ENCODE measurements around the gene RIN3.

RIN3 gene

GRCh38 chr14:92719421-92719820, 205.8 kb downstream of the RIN3 start:
- DNase-seq (ENCODE audit: low read depth in 2 of 2) = no peak

GRCh38 chr14:92719890-92720323, 206.3 kb downstream of the RIN3 start:
- no peak for DNase-seq (ENCODE audit: low read depth in 2 of 2)

GRCh38 chr14:92724516-92725340, 211.1 kb downstream of the RIN3 start:
- no peak for DNase-seq (ENCODE audit: low read depth in 2 of 2)

DNA sequence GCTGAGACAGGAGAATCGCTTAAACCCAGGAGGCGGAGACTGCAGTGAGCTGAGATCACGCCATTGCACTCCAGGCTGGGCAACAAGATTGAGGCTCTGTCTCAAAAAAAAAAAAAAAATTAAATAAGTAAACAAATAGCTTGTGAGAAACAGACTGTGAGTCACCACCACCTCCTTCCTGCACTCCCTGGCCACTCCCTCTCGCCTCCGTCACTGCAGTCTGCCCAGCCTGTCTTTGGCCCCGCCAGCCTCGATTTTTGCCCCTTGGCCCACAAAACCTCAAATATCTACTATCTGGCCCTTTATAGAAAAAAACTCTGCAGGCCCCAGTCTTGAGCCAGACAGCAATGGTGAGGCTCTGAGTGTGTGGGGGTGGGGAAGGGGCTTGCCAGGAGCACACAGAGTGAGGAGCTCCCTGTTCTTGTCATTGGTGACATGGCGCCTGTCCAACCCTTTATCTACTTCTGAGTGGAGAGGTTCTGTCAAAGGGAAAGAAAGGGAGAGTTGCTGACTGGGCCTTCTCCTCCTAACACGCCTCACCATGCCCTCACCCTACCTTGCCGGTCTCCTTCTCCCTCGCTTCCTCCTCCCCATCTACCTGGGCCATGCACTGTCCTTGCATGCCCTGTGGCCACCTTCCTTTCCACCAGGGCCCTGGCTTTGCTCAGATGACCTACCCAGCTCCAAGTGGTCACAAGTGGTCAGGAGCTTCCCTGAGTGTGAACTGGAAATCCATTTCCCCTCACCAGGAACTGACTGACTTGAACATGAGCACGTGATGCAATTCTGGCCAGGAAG, 212.8 kb downstream of the RIN3 start:
- DNase-seq (ENCODE audit: low read depth in 2 of 2) = peak; percentile 12 to 32

DNA sequence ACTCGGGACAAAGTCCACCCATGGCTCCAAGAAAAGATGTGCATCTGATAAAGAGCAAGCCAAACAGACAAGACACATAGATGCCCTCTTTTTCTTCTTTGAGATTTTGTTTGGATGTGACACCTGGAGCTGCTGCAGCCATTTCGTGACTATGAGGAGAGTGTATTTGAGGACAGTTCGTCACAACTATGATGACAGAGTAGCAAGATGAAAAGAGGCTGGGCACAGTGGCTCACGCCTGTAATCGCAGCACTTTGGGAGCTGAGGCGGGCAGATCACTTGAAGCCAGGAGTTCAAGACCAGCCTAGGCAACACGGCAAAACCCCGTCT, 213.3 kb downstream of the RIN3 start:
- no peak for DNase-seq (ENCODE audit: low read depth in 2 of 2)

DNA sequence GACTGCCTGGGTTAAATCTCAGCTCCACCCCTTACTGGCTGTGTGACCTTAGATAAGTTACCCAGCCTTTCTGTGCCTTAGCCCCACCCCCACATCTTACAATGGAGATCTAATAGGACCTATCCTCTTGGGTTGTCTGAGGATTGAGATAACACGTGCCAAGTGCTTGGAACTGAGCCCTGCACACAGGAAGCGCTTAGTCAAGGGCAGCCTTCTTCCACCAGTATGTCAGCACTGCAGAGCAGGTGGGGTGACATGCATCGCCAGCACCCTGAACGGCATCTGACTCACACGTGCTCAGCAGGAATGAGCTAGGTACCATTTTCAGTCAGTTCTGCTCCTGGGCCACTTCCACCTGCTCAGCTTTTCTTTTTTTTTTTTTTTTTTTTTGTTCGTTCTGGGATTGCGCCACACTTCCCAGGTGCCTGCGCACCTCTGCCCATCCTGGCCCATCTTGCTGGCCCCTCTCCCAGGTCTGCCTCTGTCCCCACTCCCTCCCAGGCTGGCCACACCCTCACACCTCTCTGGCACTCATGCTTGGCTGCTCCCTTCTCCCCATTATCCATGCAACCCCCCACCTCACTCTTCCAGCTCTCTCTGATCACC, 215.3 kb downstream of the RIN3 start:
- no peak for DNase-seq (ENCODE audit: low read depth in 2 of 2)

- DNase-seq (ENCODE audit: low read depth in 2 of 2) = no peak
Measured at GRCh38 chr14:92729634-92730358, 216.2 kb downstream of the RIN3 start.

- no peak for DNase-seq (ENCODE audit: low read depth in 2 of 2)
Measured at GRCh38 chr14:92731622-92732115, 218.1 kb downstream of the RIN3 start.

DNA sequence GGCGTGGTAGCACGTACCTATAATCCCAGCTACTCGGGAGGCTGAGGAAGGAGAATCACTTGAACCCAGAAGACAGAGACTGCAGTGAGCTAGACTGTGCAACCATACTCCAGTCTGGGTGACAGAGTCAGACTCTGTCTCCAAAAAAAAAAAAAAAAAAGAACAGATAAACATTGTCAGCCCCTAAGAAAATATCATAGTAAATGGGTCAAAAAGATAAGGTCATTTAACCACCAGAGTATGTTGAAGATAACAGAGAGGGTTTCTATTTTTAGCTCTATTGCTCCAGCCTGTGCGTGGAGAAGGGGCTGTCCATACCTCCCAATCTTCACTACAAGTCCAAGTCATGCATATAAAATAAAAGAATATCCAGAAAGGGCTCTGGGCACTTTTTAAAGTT, 219.4 kb downstream of the RIN3 start:
- no peak for DNase-seq (ENCODE audit: low read depth in 2 of 2)

- DNase-seq (ENCODE audit: low read depth in 2 of 2) = no peak
Measured at GRCh38 chr14:92734618-92735017, 221.0 kb downstream of the RIN3 start.

DNA sequence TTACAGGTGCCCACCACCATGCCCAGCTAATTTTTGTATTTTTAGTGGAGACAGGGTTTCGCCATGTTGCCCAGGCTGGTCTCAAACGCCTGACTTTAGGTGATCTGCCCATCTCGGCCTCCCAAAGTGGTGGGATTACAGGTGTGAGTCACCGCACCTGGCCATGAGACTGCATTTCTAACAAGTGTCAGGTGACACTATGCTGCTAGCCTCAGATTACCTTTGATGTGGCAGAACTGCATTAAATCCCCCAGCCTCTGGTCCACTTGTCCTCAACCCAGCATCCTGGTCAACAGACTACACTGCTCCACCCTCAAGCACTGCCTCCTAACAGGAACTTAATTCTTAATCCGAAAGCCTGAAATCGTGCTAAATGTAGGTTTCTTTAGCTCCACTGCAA, 221.8 kb downstream of the RIN3 start:
- no peak for DNase-seq (ENCODE audit: low read depth in 2 of 2)

DNA sequence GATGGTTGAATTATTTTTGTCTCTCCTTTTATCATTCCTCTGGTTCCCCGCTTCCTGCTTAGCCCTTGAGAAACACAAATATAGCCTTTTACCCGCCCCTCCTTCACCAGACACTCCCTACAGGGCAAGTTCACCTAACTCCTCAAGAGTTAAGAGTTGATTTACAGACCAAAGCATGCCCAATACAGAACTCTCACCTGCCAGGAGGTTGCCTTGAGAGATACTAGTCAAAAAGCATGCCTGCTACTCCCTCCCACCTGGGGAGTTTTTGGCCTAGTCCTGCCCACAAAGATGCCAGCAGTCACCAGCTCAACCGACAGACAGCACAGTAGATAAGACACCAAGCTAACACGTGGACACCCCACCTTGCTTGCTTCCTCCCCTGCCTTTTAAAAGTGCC, 223.6 kb downstream of the RIN3 start:
- DNase-seq (ENCODE audit: low read depth in 2 of 2) = no peak

DNA sequence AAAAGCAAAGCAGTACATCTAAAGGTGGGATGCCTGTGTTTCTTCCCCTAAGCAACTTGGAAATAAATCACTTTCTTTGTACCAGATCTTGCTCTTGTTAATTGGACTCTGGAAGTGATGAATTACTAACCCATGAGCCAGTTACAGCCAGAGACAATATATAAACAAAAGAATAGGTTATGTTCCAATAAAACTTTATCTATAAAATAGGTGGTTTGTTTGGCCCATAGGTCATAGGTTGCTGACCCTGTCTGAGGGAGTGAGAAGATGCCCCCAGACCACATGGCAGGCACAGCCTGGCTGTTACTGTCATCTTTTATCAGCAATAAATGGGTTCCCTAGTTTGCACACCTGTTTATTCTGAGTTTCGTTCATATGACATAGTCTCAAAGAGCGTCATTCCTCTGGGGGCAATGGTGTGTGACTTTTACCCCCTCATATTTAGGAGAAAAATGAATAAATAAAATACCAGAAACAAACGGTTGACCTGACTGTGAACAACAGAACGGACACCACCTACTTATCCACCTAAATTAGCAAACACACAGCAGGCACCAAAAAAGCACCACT, 224.1 kb downstream of the RIN3 start:
- no peak for DNase-seq (ENCODE audit: low read depth in 2 of 2)

Measured in stimulated activated CD8-positive, alpha-beta memory T cell treated with anti-CD3 and anti-CD28 coated beads, Interleukin-7, amount 100 ng/mL, for 4 hours (primary cell).